Stomach (tissue), 9 donors: ENCODE data around the gene CRYGS. TPM values are rescaled to one million over a fixed set of nuclear protein-coding genes. Genes with fewer than 3 reads are reported as not detected.
"Not testable (repeated sequence)": the region's sequence is repeated elsewhere in the genome, so short reads cannot be mapped to it uniquely, and the experiment has no call there.

Experiments used
- DNase-seq, 2 donors: peaks; one replicate each; pipeline versions ENCODE4 v3.0.0 to v3.0.0-alpha.2; 2013 to 2019
- H3K27ac ChIP-seq, 5 donors: fragments of 200-600 bp in 4 of 5; sonication (generic) in 4 of 5; one replicate each; pipeline ENCODE4 v1.5.1; 2013 to 2019; ENCODE audit warnings: mild to moderate bottlenecking in 1 of 5, moderate library complexity in 1 of 5
- H3K27me3 ChIP-seq, 3 donors: fragments of 200-600 bp; sonication (generic); one replicate each; pipeline ENCODE4 v1.5.1; 2017 to 2019; ENCODE audit warnings: mixed run types in 1 of 3
- H3K36me3 ChIP-seq, 4 donors: fragments of 200-600 bp; sonication (generic); 1 replicate in 3 of 4; 2 replicates in 1 of 4; pipeline ENCODE4 v1.5.1; 2016 to 2019
- H3K4me1 ChIP-seq, 4 donors: fragments of 200-600 bp; sonication (generic); one replicate each; pipeline ENCODE4 v1.5.1; 2016 to 2019
- H3K4me3 ChIP-seq, 4 donors: fragments of 200-600 bp; sonication (generic) in 3 of 4; one replicate each; pipeline ENCODE4 v1.5.1; 2016 to 2019; ENCODE audit warnings: mild to moderate bottlenecking in 1 of 4
- H3K9me3 ChIP-seq, 4 donors: fragments of 200-600 bp; sonication (generic); one replicate each; pipeline ENCODE4 v1.5.1; 2016 to 2019
- CTCF ChIP-seq, 7 experiments: fragments of 450-650 bp in 4 of 7; fragments of 200-600 bp in 3 of 7; sonication (generic) in 3 of 7; IDR thresholded peaks; one replicate each; pipeline ENCODE4 v1.5.1; 2016 to 2019; ENCODE audit warnings: antibody characterized with exemption in 7 of 7, control low read depth in 2 of 7, mild to moderate bottlenecking in 1 of 7
- EP300 ChIP-seq: sonication (generic); formaldehyde crosslinking; IDR thresholded peaks from one replicate; pipeline ENCODE4 v1.6.1; 2017; ENCODE audit warnings: antibody characterized with exemption
- POLR2A ChIP-seq, 4 donors: fragments of 450-650 bp; IDR thresholded peaks; one replicate each; pipeline ENCODE4 v1.6.1; 2016; ENCODE audit warnings: antibody characterized with exemption in 4 of 4, control low read depth in 2 of 4, mild to moderate bottlenecking in 1 of 4, moderate library complexity in 1 of 4
- POLR2AphosphoS5 ChIP-seq, 3 donors: sonication (generic); formaldehyde crosslinking; IDR thresholded peaks; one replicate each; pipeline ENCODE4 v1.6.1; 2016; ENCODE audit warnings: antibody characterized with exemption in 3 of 3
- WGBS, 5 donors: extraction: QIAGEN DNeasy Blood & Tissue Kit in 3 of 5; methylation state at CpG; one replicate each; pipeline versions ENCODE4 v1.1.5 to v1.1.7; 2013 to 2018; 5-methylcytosine and 5-hydroxymethylcytosine counted together
- intact Hi-C: fragments of 100-400 bp; cut with DNase I; formaldehyde crosslinking; loops from one replicate; pipeline ENCODE4 v1.15.1; 2023; ENCODE audit warnings: low total_unique reads
- polyA plus RNA-seq, 3 donors: library from polyadenylated mRNA; stranded (reverse); fragments of 200-250 nt; gene quantifications; one replicate each; pipeline ENCODE4 v1.2.3, GENCODE V29; 2013
- total RNA-seq, 5 donors: library from RNA; depleted of rRNA; stranded (reverse); fragments of >200 nt; gene quantifications; one replicate each; pipeline versions ENCODE4 v1.1.0 to v1.2.3, GENCODE V29; 2014 to 2016
- donor health status: healthy with polysubstance abuse.
- donor health status: Bipolar disorder and iron deficiency.
- donor health status: healthy.

The CRYGS gene
- total and polyA plus RNA-seq, 8 donors, result 1.8 to 6.6 (median 4.7) TPM; not detected in 2

DNA sequence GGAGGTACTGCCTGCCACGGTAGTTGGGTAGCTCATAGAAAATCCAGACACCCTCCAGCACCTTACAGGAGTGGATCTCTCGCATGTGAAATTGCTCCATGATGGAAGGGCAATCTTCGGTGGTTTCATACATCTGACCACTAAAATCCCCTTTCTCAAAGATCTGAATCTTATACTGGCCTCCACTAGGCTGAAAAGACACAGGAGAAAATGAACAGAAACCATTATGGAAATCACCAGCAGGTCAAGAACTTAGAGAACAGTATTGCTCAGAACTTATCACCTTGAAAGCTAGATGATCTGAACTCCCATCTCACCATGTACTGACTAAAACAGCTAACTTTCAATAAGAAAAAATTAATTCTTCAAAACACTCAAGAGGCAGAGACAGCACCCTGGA lies 5.4 kb downstream of the CRYGS start:
- Histone ChIP-seq H3K4me1 (peaks cover 0 to 10% (median 4%) of the 10 kb centered on the region in 4 donors), H3K9me3 (no peaks in the 10 kb centered on the region), H3K36me3 (peaks cover 0 to 13% (median 7%) of the 10 kb centered on the region in 4 donors), H3K4me3 (no peak overlapping the region), H3K27ac (no peak overlapping the region), H3K27me3 (no peaks in the 10 kb centered on the region)
- no peak for DNase-seq
- intact Hi-C loops, result loop anchor here (5.0 kb wide), 1 partner anchor 281 kb away; no protein-coding TSS in a partner anchor
- 82 to 97% (median 91%) methylated on average over 3 of the region's 3 CpGs for WGBS, 5 donors
- TF ChIP-seq CTCF (IDR thresholded peaks at IDR 0.05) (no peak), POLR2AphosphoS5 (IDR thresholded peaks at IDR 0.05) (no peak), POLR2A (IDR thresholded peaks at IDR 0.05) (no peak), EP300 (no peak)

DNA sequence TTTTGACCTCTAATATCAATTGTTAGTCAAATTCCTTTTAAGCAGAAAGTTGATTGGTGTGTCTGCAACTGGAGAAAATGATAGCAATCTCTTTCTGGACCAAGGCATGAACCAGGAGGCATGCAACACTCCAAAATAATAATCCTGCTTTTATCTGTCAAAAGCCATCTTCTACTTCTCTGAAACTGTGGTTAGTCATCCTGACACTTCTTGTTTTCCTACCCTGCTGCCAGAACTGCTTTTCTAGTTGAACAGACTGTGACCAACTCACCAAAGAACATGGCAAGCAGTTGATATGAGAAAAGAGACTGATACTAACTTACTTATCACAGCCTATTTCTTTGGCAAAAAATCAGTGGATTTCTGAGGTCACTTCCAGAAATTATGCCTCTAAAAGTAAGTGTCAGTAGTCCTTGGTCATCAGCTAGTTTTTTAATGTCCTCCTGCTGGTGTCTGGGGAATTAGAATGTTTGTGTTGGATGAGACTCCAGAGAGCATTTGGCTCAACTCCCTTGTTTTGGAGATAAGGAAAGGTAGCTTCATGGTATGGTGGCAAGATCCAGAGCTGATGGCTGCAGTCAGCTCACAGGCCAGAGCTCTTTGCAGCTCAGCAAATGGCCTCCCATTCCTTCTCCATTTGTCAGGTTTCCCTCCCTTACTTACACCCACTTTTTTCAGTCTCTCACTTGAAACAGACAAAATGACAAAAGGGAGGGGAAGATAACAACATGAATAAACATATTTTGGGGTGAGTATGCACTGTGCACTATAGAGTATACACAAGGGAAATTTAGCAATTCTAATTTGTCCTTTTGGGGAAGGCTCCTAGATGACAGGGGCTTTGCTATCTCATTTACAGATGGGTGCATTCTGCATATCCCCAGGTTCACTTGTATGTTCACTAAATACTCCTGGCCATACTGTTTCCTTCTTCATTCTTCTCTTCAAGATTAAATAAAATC lies 7.0 kb downstream of the CRYGS start:
- peaks cover 0 to 9% (median 5%) of the 10 kb centered on the region in 4 donors for H3K36me3 ChIP-seq
- no peak overlapping the region for H3K4me3 ChIP-seq
- no peak for DNase-seq
- intact Hi-C loops, result loop anchor here (5.0 kb wide), 1 partner anchor 280 kb away; no protein-coding TSS in a partner anchor
- H3K4me1 ChIP-seq, result peaks cover 0 to 10% (median 4%) of the 10 kb centered on the region in 4 donors
- no peaks in the 10 kb centered on the region for H3K27me3 ChIP-seq
- no peak overlapping the region for H3K27ac ChIP-seq
- H3K9me3 ChIP-seq, result no peaks in the 10 kb centered on the region
- TF ChIP-seq POLR2A (IDR thresholded peaks at IDR 0.05), result no peak
- TF ChIP-seq EP300, result no peak
- TF ChIP-seq POLR2AphosphoS5 (IDR thresholded peaks at IDR 0.05), result no peak
- TF ChIP-seq CTCF (IDR thresholded peaks at IDR 0.05), result no peak

GRCh38 chr3:186534113-186534669 lies 10.0 kb downstream of the CRYGS start:
- peaks cover 0 to 9% (median 5%) of the 10 kb centered on the region in 4 donors for H3K36me3 ChIP-seq
- intact Hi-C loops, result no loop called here
- no peaks in the 10 kb centered on the region for H3K9me3 ChIP-seq
- WGBS, 5 donors, result 74 to 86% (median 82%) methylated on average over 6 of the region's 6 CpGs
- DNase-seq, result peak in 1 of 2 donors; percentile 50
- H3K4me3 ChIP-seq, result no peak overlapping the region
- H3K4me1 ChIP-seq, result no peaks in the 10 kb centered on the region
- H3K27ac ChIP-seq, result no peak overlapping the region
- no peak for TF ChIP-seq EP300
- TF ChIP-seq CTCF (IDR thresholded peaks at IDR 0.05), result no peak
- no peak for TF ChIP-seq POLR2A (IDR thresholded peaks at IDR 0.05)
- no peak for TF ChIP-seq POLR2AphosphoS5 (IDR thresholded peaks at IDR 0.05)
- H3K27me3 ChIP-seq, result no peaks in the 10 kb centered on the region

DNA sequence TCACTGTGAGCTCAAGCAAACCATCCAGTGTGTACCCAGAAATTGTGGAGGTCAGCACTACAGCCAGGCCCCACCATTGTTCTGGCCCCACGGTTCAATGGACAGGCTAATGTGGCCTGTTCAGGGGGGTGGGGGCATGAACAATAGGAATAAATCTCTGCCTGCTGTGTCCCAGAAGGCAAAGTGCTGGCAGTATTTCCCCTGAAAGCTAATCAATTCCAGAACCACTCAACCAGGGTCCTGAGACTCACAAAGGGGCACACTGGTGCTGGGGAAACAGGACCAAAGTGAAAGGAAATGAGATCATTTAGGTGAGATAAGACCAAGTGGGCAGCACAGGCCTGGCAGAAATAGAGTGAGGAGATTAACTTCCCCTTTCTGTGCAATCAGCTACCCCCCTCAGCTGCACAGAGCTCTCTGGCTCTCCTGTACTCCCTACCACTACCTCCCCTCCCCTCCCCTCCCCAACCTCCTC lies 11.5 kb downstream of the CRYGS start:
- TF ChIP-seq POLR2AphosphoS5 (IDR thresholded peaks at IDR 0.05) (no peak), POLR2A (IDR thresholded peaks at IDR 0.05) (no peak)
- intact Hi-C loops, result no loop called here

DNA sequence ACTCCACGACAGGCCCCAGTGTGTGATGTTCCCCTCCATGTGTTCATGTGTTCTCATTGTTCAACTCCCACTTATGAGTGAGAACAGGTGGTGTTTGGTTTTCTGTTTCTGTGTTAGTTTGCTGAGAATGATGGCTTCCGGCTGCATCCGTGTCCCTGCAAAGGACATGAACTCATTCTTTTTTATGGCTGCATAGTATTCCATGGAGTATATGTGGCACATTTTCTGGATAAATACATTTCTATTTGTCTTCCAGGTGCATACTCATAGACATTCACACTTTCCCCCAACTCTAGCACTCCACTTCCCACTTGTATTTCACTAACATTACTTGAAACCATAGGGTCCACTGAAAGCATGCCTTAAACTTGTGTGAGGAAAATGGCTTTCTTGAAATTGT lies 12.5 kb downstream of the CRYGS start:
- H3K4me3 ChIP-seq, H3K27ac ChIP-seq, intact Hi-C loops, DNase-seq, H3K4me1 ChIP-seq, H3K36me3 ChIP-seq, H3K9me3 ChIP-seq, H3K27me3 ChIP-seq: not testable (repeated sequence)
- 94 to 100% (median 98%) methylated on average over 3 of the region's 3 CpGs for WGBS, 5 donors

More for the DNA sequence above, 11.5 kb downstream of the CRYGS start:
- Histone ChIP-seq H3K4me1 (no peaks in the 10 kb centered on the region), H3K27me3 (no peaks in the 10 kb centered on the region), H3K36me3 (no peaks in the 10 kb centered on the region), H3K27ac (no peak overlapping the region), H3K4me3 (no peak overlapping the region), H3K9me3 (no peaks in the 10 kb centered on the region)
- WGBS, 5 donors, result 36 to 70% (median 44%) methylated on average over 1 of the region's 1 CpG
- peak in 1 of 2 donors; percentile 20 for DNase-seq
